Activated CD8-positive, alpha-beta T cell treated with anti-CD3 and anti-CD28 coated beads for 36 hours (primary cell): ENCODE measurements around the gene NRP1. TPM values are rescaled to one million over a fixed set of nuclear protein-coding genes. Genes with fewer than 3 reads are reported as not detected.

Experiments used
- ATAC-seq: fragments of 200-7000 bp; cut with Tn5 transposase; one replicate; pipeline ENCODE4 v1.10.0; 2021; ENCODE audit warnings: mild to moderate bottlenecking, moderate library complexity
- CTCF ChIA-PET: fragments of 350-600 bp; sonication (Branson Sonifier 250); formaldehyde crosslinking; loops from one replicate; lab custom pipeline; 2021; ENCODE audit warnings: antibody characterized with exemption; lab: Charles Lee
- POLR2A ChIA-PET: fragments of 350-600 bp; sonication (Branson Sonifier 250); formaldehyde crosslinking; loops from one replicate; lab custom pipeline; 2021; ENCODE audit warnings: antibody characterized with exemption; lab: Charles Lee
- DNase-seq: peaks from one replicate; pipeline ENCODE4 v3.0.0-alpha.2; 2020
- H3K27ac Mint-ChIP-seq: one replicate; pipeline ENCODE4 v1.8.0; 2021; ENCODE audit warnings: mild to moderate bottlenecking, mixed read lengths
- H3K27me3 Mint-ChIP-seq: one replicate; pipeline ENCODE4 v1.8.0; 2021; ENCODE audit warnings: mixed read lengths
- H3K36me3 Mint-ChIP-seq: one replicate; pipeline ENCODE4 v1.8.0; 2021; ENCODE audit warnings: low read depth, mixed read lengths
- H3K4me1 Mint-ChIP-seq: one replicate; pipeline ENCODE4 v1.8.0; 2021; ENCODE audit warnings: low read depth, mixed read lengths
- H3K4me3 Mint-ChIP-seq: one replicate; pipeline ENCODE4 v1.8.0; 2021; ENCODE audit warnings: mild to moderate bottlenecking, moderate library complexity, mixed read lengths
- H3K9me3 Mint-ChIP-seq: one replicate; pipeline ENCODE4 v1.8.0; 2021; ENCODE audit warnings: mixed read lengths
- intact Hi-C: fragments of 100-400 bp; cut with micrococcal nuclease; formaldehyde crosslinking; loops from one replicate; pipeline ENCODE4 v1.10.0; 2022
- total RNA-seq, 2 experiments: library from RNA; stranded (reverse); gene quantifications; one replicate each; pipeline ENCODE4 v1.2.3, GENCODE V29; 2021
- TF ChIP-seq, protein P1 (sequence below): fragments of 200-600 bp; IDR thresholded peaks from one replicate; pipeline ENCODE4 v1.8.0; 2022; ENCODE audit warnings: antibody characterized with exemption, mild to moderate bottlenecking

Gene NRP1
- total RNA-seq, 2 experiments from 2014 or later, result 0.22 to 0.79 TPM

DNA sequence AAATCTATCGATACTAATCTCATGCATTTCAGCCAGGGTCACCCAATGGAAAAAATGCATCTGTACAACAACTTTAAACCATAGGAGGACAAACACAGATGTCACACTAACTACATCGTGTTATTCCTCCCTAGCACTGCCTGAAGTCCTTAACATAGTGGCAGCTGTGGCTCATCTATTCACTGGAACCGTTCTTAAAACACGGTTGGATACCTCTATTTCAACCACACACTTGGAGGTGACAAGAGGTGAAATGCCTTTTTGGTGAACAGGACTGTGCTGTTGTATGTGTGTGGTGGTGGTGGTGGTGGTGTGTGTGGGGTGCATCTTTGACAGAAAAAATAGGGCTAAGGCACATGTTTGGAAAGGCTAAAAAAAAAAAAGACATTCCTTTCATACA, 93.1 kb downstream of the NRP1 start:
- no peaks in the 10 kb centered on the region for H3K9me3 Mint-ChIP-seq
- no peaks in the 10 kb centered on the region for H3K36me3 Mint-ChIP-seq
- H3K4me1 Mint-ChIP-seq, result peaks cover 18% of the 10 kb centered on the region
- intact Hi-C loops, result no loop called here
- no peaks in the 10 kb centered on the region for H3K27me3 Mint-ChIP-seq
- POLR2A ChIA-PET, result no interaction called here
- no peak overlapping the region for H3K27ac Mint-ChIP-seq
- CTCF ChIA-PET, result interaction anchor here (0.7 kb wide), 1 partner anchor 48 kb away, joined by 3 read pairs; no protein-coding TSS in a partner anchor
- H3K4me3 Mint-ChIP-seq, result no peak overlapping the region
- no peak for DNase-seq
- ATAC-seq, result no peak
- TF ChIP-seq, protein P1, sequence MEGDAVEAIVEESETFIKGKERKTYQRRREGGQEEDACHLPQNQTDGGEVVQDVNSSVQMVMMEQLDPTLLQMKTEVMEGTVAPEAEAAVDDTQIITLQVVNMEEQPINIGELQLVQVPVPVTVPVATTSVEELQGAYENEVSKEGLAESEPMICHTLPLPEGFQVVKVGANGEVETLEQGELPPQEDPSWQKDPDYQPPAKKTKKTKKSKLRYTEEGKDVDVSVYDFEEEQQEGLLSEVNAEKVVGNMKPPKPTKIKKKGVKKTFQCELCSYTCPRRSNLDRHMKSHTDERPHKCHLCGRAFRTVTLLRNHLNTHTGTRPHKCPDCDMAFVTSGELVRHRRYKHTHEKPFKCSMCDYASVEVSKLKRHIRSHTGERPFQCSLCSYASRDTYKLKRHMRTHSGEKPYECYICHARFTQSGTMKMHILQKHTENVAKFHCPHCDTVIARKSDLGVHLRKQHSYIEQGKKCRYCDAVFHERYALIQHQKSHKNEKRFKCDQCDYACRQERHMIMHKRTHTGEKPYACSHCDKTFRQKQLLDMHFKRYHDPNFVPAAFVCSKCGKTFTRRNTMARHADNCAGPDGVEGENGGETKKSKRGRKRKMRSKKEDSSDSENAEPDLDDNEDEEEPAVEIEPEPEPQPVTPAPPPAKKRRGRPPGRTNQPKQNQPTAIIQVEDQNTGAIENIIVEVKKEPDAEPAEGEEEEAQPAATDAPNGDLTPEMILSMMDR, result no peak

DNA sequence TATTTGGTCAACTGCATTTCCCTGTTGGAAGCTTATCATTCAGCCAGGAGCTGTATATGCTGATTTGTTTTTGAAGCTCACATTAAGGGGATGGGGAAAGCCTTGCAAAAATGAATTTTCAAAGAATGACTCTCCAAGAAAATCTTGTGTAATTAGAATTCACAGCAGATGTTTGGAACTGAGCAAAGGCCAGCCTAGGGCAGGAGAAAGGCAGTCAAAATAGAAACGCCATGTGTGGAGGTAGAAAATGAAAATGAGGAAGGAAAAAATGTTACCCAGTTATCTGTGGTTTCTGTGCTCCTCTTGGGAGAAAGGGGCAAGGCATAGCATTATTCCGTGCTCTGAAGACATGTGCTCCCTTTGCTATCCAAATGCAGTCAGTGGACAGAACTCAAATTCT, 93.5 kb downstream of the NRP1 start:
- POLR2A ChIA-PET, result no interaction called here
- intact Hi-C loops, result no loop called here
- DNase-seq (no peak), ATAC-seq (no peak)
- H3K4me1 Mint-ChIP-seq, result peaks cover 18% of the 10 kb centered on the region
- H3K9me3 Mint-ChIP-seq, result no peaks in the 10 kb centered on the region
- CTCF ChIA-PET, result interaction anchor here (0.7 kb wide), 1 partner anchor 48 kb away, joined by 3 read pairs; no protein-coding TSS in a partner anchor
- TF ChIP-seq, protein P1, result no peak
- H3K4me3 Mint-ChIP-seq, result no peak overlapping the region
- H3K36me3 Mint-ChIP-seq, result no peaks in the 10 kb centered on the region
- H3K27me3 Mint-ChIP-seq, result no peaks in the 10 kb centered on the region
- H3K27ac Mint-ChIP-seq, result no peak overlapping the region

DNA sequence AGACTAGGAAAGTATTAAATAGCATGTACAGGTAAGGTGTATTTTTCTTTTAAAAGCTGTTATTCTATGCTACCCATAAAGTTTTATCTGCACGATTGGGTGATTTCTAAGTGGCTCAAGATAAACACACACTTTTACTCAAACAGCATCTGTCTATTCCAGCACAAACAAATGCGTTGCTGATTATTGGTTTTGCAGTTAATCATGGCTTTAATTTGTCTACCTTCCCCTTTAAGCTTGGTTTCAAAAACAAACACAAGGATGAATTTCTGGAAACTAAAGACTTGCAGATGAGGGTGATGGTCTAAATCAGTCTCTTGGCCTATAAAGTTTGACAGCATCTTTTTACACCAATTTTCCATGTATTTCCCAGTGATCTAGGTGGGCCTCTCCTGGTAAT, 94.2 kb downstream of the NRP1 start:
- ChIA-PET CTCF (interaction anchor here (0.7 kb wide), 1 partner anchor 47 kb away, joined by 3 read pairs; no protein-coding TSS in a partner anchor), POLR2A (no interaction called here)
- H3K27me3 Mint-ChIP-seq, result peaks cover 2% of the 10 kb centered on the region

DNA sequence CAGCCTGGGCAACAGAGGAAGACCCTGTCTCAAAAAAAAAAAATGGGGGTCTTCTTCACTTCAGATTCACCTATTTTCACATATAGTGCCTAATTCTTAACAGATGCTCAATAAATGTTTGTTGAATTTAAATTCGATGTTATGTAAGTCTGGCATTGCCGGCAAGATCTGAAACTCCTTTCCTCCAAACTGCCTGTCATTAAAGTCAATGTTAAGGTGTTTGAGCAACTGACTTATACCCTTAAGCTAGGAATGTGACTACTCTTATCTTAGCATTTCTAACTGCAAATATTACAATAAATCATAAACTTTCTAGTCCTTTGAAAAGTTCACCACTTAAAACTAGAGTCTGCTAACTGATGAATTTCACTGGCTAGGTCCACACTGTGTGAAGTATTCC, 95.2 kb downstream of the NRP1 start:
- ATAC-seq (no peak), DNase-seq (no peak)

More for the DNA sequence above, 94.2 kb downstream of the NRP1 start:
- Mint-ChIP-seq H3K36me3 (no peaks in the 10 kb centered on the region), H3K9me3 (no peaks in the 10 kb centered on the region), H3K4me1 (peaks cover 13% of the 10 kb centered on the region), H3K27ac (no peak overlapping the region), H3K4me3 (no peak overlapping the region)
- DNase-seq, result no peak
- intact Hi-C loops, result no loop called here
- TF ChIP-seq, protein P1, result no peak
- ATAC-seq, result no peak

DNA sequence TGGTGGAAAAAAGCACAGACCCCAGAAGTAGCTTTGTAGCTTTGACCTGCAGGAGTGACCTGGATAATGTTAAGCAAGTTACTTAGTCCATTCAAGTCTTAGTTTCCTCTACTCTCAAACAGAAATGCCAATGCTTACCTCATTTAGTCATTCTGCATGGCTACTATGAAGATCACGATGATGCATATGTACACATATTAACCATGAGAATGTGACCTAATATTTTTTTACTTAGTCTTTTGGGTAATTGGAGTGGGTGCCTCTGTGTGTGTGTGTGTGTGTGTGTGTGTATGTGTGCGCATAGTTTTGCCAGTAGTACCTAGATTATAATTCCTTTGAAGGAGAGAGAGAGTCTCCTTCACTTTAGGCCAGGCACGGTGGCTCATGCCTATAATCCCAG, 95.8 kb downstream of the NRP1 start:
- H3K4me3 Mint-ChIP-seq, result no peak overlapping the region
- POLR2A ChIA-PET, result no interaction called here
- no peak overlapping the region for H3K27ac Mint-ChIP-seq
- no peaks in the 10 kb centered on the region for H3K36me3 Mint-ChIP-seq
- no peaks in the 10 kb centered on the region for H3K9me3 Mint-ChIP-seq
- H3K4me1 Mint-ChIP-seq, result no peaks in the 10 kb centered on the region
- CTCF ChIA-PET, result no interaction called here
- H3K27me3 Mint-ChIP-seq, result peaks cover 2% of the 10 kb centered on the region
- intact Hi-C loops, result no loop called here
- no peak for DNase-seq
- TF ChIP-seq, protein P1, result no peak
- no peak for ATAC-seq

More for the DNA sequence above, 95.2 kb downstream of the NRP1 start:
- Mint-ChIP-seq H3K36me3 (no peaks in the 10 kb centered on the region), H3K4me3 (no peak overlapping the region), H3K9me3 (no peaks in the 10 kb centered on the region), H3K4me1 (peaks cover 3% of the 10 kb centered on the region), H3K27me3 (peaks cover 2% of the 10 kb centered on the region), H3K27ac (no peak overlapping the region)
- TF ChIP-seq, protein P1, result no peak
- ChIA-PET CTCF (no interaction called here), POLR2A (no interaction called here)
- intact Hi-C loops, result no loop called here
